Activated gamma-delta T cell (primary cell): ENCODE results near the gene SHE.
"Not testable (repeated sequence)": the region's sequence is repeated elsewhere in the genome, so short reads cannot be mapped to it uniquely, and the experiment has no call there.

ENCODE experiments used
- DNase-seq: peaks from one replicate; lab custom pipeline; 2025; lab: John Stamatoyannopoulos, UW

SHE gene

GRCh38 chr1:154514066-154514553 lies 11.9 kb upstream of the SHE start:
- DNase-seq = no peak

GRCh38 chr1:154512760-154513159 lies 10.5 kb upstream of the SHE start:
- no peak for DNase-seq

- DNase-seq = no peak
These were observed 1.7 kb upstream of the SHE start for GRCh38 chr1:154503898-154504297.

- DNase-seq = no peak
These were observed 518 bp upstream of the SHE start for GRCh38 chr1:154502744-154503115.

- no peak for DNase-seq
These were observed 668 bp downstream of the SHE start for GRCh38 chr1:154501423-154502065.

GRCh38 chr1:154500533-154500932 lies 1.7 kb downstream of the SHE start:
- DNase-seq = no peak

GRCh38 chr1:154499446-154499845 lies 2.8 kb downstream of the SHE start:
- DNase-seq = no peak

- DNase-seq = no peak
These were observed 5.0 kb downstream of the SHE start for GRCh38 chr1:154497026-154497806.

GRCh38 chr1:154496383-154496782 lies 5.8 kb downstream of the SHE start:
- DNase-seq = no peak

GRCh38 chr1:154495496-154496273 lies 6.5 kb downstream of the SHE start:
- DNase-seq = no peak

- no peak for DNase-seq
These were observed 8.9 kb downstream of the SHE start for GRCh38 chr1:154493276-154493675.

GRCh38 chr1:154492115-154492514 lies 10.1 kb downstream of the SHE start:
- DNase-seq = no peak

- DNase-seq = no peak
These were observed 11.9 kb downstream of the SHE start for GRCh38 chr1:154490317-154490716.

- DNase-seq = no peak
These were observed 12.4 kb downstream of the SHE start for GRCh38 chr1:154489695-154490274.

GRCh38 chr1:154488922-154489321 lies 13.3 kb downstream of the SHE start:
- no peak for DNase-seq

- not testable (repeated sequence) for DNase-seq
These were observed 15.5 kb downstream of the SHE start for GRCh38 chr1:154486756-154487155.

- DNase-seq = no peak
These were observed 16.2 kb downstream of the SHE start for GRCh38 chr1:154485910-154486496.

- DNase-seq = no peak
These were observed 17.1 kb downstream of the SHE start for GRCh38 chr1:154485106-154485505.

GRCh38 chr1:154483941-154484803 lies 18.0 kb downstream of the SHE start:
- no peak for DNase-seq

GRCh38 chr1:154481053-154481452 lies 21.2 kb downstream of the SHE start:
- no peak for DNase-seq
